Chondrocyte (in vitro differentiated cells): ENCODE results near the gene GPHB5. TPM values are rescaled to one million over a fixed set of nuclear protein-coding genes. Genes with fewer than 3 reads are reported as not detected.

ENCODE experiments used
- DNase-seq: peaks from one replicate; pipeline ENCODE4 v3.0.0; 2021; ENCODE audit warnings: mixed read lengths, low spot score
- H3K27ac Mint-ChIP-seq: one replicate; pipeline ENCODE4 v1.8.0; 2021; ENCODE audit warnings: mild to moderate bottlenecking, moderate library complexity, mixed read lengths; ENCODE audit not compliant: unreplicated experiment
- H3K27me3 Mint-ChIP-seq: 2 replicates; pipeline ENCODE4 v1.8.0; 2021; ENCODE audit warnings: low read depth, mixed read lengths
- H3K36me3 Mint-ChIP-seq: 2 replicates; pipeline ENCODE4 v1.8.0; 2021; ENCODE audit warnings: low read depth, mixed read lengths
- H3K4me1 Mint-ChIP-seq: 2 replicates; pipeline ENCODE4 v1.8.0; 2021; ENCODE audit warnings: low read depth, mild to moderate bottlenecking, mixed read lengths
- H3K4me3 Mint-ChIP-seq: one replicate; pipeline ENCODE4 v1.8.0; 2021; ENCODE audit warnings: mild to moderate bottlenecking, moderate library complexity, mixed read lengths; ENCODE audit not compliant: unreplicated experiment
- H3K9me3 Mint-ChIP-seq: 2 replicates; pipeline ENCODE4 v1.8.0; 2021; ENCODE audit warnings: low read depth, mixed read lengths
- total RNA-seq: library from RNA; stranded (reverse); gene quantifications from 3 replicates; pipeline ENCODE4 v1.2.1, GENCODE V29; 2021
- TF ChIP-seq, protein P1 (sequence below): fragments of 200-600 bp; sonication (generic); IDR thresholded peaks from 2 replicates; pipeline ENCODE4 v1.5.0; 2021; ENCODE audit warnings: antibody characterized with exemption, mild to moderate bottlenecking, moderate library complexity

The GPHB5 gene
- total RNA-seq, 1 donor from 2014 or later = not detected

DNA sequence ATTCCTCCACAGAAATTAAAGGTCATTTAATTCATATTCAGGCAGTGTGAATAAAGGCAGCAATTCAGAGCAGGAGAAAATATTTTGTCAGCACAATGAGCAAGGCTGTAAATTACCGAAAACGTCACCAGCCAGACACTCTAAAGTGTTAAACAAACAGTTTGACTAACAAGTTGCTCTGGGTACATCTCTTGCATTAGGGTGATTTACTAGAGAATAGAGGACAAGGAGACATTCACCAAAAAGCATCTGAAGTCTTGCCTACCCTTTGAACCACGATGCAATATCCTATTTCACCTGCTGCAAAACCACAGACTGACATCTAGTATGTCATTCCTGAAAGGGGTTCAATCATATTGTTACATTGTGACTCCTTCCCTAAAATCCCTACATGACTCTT lies 27.1 kb upstream of the GPHB5 start:
- Mint-ChIP-seq H3K27ac (no peak overlapping the region), H3K27me3 (peaks cover 4% of the 10 kb centered on the region), H3K4me1 (peaks cover 15% of the 10 kb centered on the region), H3K4me3 (no peak overlapping the region), H3K36me3 (no peaks in the 10 kb centered on the region), H3K9me3 (no peaks in the 10 kb centered on the region)
- DNase-seq = no peak
- TF ChIP-seq, protein P1, sequence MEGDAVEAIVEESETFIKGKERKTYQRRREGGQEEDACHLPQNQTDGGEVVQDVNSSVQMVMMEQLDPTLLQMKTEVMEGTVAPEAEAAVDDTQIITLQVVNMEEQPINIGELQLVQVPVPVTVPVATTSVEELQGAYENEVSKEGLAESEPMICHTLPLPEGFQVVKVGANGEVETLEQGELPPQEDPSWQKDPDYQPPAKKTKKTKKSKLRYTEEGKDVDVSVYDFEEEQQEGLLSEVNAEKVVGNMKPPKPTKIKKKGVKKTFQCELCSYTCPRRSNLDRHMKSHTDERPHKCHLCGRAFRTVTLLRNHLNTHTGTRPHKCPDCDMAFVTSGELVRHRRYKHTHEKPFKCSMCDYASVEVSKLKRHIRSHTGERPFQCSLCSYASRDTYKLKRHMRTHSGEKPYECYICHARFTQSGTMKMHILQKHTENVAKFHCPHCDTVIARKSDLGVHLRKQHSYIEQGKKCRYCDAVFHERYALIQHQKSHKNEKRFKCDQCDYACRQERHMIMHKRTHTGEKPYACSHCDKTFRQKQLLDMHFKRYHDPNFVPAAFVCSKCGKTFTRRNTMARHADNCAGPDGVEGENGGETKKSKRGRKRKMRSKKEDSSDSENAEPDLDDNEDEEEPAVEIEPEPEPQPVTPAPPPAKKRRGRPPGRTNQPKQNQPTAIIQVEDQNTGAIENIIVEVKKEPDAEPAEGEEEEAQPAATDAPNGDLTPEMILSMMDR = no peak

DNA sequence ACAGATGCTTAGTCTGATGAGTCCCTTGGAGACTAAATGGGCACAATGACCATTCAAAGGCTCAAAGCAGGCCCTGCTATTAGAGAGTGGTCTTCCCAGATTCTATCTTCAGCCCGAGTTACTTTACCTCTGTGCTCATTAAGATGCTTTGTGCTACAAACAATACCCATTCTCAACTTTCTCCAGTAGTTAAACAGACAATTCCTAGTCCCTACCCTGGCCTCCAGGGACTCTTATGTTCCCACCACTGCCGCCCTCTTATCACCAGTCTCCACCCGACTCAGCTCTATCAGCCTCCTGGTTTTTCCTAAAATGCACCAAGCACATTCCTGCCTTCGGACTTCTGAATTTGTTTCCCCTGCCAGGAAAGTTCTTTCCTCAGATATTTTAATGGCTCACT lies 25.6 kb upstream of the GPHB5 start:
- Mint-ChIP-seq H3K4me1 (peaks cover 15% of the 10 kb centered on the region), H3K36me3 (no peaks in the 10 kb centered on the region), H3K9me3 (no peaks in the 10 kb centered on the region), H3K27ac (peak overlapping the region; percentile 73), H3K4me3 (no peak overlapping the region), H3K27me3 (peaks cover 4% of the 10 kb centered on the region)
- DNase-seq = no peak
- TF ChIP-seq, protein P1 = no peak

DNA sequence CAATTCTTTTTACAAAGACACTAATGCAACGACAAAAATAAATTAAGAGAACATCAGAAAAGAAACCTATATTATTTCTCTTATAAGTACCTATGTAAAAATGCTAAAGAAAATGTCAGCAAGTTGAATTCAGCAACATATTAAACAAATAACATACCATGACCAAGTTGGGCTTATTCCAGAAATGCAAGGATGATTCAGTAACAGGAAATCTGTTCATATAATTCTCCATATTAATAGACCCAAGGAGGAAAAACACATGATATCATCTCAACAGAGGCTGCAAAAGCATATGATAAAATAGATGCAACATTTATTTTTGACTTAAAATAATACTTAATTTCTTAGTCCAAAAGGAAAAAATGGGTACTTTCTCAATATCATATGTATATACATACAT lies 25.1 kb upstream of the GPHB5 start:
- TF ChIP-seq, protein P1 = no peak
- Mint-ChIP-seq H3K4me1 (peaks cover 15% of the 10 kb centered on the region), H3K27ac (no peak overlapping the region), H3K27me3 (peaks cover 4% of the 10 kb centered on the region), H3K9me3 (no peaks in the 10 kb centered on the region), H3K36me3 (no peaks in the 10 kb centered on the region), H3K4me3 (no peak overlapping the region)
- no peak for DNase-seq

DNA sequence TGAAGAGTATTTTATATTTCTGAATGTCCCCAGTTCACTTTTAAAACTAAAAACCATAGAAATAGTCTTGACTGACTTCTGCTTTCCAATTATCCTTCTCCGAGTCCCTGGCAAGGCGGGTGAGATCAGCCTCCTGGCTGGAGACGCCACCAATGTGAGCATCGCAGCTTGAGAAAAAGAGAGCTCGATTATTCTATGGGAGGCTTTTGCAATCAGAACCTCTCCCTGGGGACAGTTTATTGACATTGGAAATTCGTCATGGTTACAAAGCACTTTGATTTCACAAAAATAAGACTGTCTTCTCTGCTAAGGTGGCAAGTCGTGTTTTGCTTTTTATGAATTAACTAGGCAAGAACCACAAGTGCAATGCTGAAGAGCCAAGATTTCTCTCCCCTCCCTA lies 23.6 kb upstream of the GPHB5 start:
- Mint-ChIP-seq H3K9me3 (peaks cover 6% of the 10 kb centered on the region), H3K27ac (no peak overlapping the region), H3K27me3 (no peaks in the 10 kb centered on the region), H3K4me3 (no peak overlapping the region), H3K4me1 (peaks cover 15% of the 10 kb centered on the region), H3K36me3 (peaks cover 2% of the 10 kb centered on the region)
- TF ChIP-seq, protein P1 = no peak
- no peak for DNase-seq

DNA sequence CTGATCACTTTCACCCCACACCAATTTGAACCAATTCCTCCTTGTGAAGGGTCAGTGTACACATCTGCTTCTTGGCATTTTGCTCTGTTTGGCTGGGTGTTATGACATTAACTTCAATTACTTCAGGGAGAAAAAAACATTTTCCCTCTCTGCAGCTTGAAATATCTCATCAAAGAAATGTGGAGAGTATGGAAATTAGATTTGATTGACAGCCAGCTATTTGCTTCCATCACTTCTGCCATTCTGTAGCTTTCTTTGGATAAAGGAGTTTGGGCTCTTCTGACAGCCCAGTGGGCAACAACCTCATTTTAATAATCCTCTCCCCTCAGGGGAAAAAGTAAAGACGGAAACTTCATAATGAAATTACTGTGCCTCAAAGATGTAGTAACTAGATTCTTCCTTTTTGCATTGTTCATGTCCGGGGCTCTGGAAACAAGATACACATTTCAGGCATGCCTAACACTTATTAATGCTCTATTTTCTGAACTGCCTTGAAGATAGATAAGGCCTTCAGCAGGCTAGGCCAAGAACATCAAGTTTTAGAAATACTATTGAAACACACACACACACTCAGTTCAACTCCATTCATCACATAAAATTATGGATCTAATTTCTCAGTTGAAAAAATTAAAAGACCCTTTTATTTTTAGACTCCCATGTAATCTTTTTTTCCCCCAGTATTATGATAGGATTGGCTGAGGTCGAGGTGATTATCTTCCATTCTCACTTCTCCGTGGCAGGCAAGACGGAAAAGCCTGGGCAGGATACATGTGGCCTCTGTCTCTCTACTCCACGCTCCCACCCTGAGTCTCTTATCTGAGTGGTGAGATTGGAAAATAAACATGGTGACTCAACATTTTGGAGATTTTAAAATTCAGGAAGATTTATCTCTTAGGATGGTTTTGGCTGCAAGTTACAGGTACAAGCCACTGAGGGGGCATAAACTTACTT lies 10.3 kb upstream of the GPHB5 start:
- no peak overlapping the region for H3K4me3 Mint-ChIP-seq
- peaks cover 4% of the 10 kb centered on the region for H3K9me3 Mint-ChIP-seq
- no peaks in the 10 kb centered on the region for H3K4me1 Mint-ChIP-seq
- TF ChIP-seq, protein P1 = no peak
- H3K27ac Mint-ChIP-seq = no peak overlapping the region
- DNase-seq = no peak
- peaks cover 17% of the 10 kb centered on the region for H3K27me3 Mint-ChIP-seq
- H3K36me3 Mint-ChIP-seq = no peaks in the 10 kb centered on the region
